ENCODE data around the gene C6orf89. TPM values are rescaled to one million over a fixed set of nuclear protein-coding genes. Genes with fewer than 3 reads are reported as not detected.
"Not testable (repeated sequence)": the region's sequence is repeated elsewhere in the genome, so short reads cannot be mapped to it uniquely, and the experiment has no call there.

C6orf89 gene
- polyA plus RNA-seq, 3 donors from 2014 or later, result 26.8 to 54.2 (median 43.8) TPM

DNA sequence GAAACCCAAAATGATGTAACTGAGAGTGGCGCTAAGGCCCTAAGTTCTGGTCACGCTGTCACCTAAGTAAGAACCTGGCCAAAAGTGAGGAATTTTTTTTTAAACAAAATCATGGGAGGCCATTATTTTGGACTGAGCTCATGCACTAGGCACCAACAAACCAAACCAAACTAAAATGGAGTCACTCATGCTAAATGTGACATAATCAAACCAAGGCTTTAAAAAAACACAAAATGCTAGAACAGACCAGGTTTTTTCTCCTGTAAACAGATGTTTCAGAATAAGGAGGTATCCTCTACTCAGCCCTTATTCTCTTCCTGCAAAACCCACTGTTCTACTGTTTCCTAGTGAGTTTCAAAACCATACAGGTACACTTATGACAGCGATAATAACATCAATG, 1.1 kb upstream of the C6orf89 start:
- Mint-ChIP-seq H3K4me3 (no peak overlapping the region), H3K9me3 (no peaks in the 10 kb centered on the region), H3K4me1 (peaks cover 30 to 42% of the 10 kb centered on the region in 2 donors), H3K27me3 (ENCODE audit: low read depth in 3 of 3) (peaks cover 0 to 5% (median 0%) of the 10 kb centered on the region in 3 donors), H3K36me3 (no peaks in the 10 kb centered on the region), H3K27ac (peak overlapping the region in 3 of 6 donors; percentile 60 to 94 (median 94))
- DNase-seq, result no peak

GRCh38 chr6:36886950-36887618, 1.3 kb downstream of the C6orf89 start:
- H3K4me1 Mint-ChIP-seq, result peaks cover 31 to 48% of the 10 kb centered on the region in 2 donors
- peak overlapping the region; percentile 88 to 92 (median 91) for H3K4me3 Mint-ChIP-seq

DNA sequence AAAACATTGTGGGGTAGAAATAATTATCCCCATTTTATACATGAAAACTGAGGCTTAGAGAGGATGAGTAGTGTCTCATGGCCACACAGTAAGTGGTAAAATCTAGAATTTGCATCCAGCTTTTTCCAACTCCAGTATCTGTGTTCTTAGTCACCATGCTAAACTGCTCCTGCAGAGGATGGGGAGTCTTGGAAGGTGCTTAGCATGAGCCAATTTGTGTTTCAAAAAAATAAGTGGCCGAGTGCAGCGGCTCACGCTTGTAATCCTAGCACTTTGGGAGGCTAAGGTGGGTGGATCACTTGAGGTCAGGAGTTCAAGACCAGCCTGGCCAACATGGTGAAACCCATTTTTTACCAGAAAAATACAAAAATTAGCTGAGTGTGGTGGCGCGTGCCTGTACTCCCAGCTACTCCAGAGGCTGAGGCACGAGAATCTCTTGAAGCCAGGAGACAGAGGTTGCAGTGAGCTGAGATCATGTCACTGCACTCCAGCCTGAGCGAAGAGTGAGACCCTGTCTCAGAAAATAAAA, 2.4 kb downstream of the C6orf89 start:
- no peaks in the 10 kb centered on the region for H3K36me3 Mint-ChIP-seq
- no peak for DNase-seq
- peak overlapping the region in 1 of 6 donors; percentile 48 for H3K27ac Mint-ChIP-seq
- peaks cover 0 to 5% (median 0%) of the 10 kb centered on the region in 3 donors for H3K27me3 Mint-ChIP-seq (ENCODE audit: low read depth in 3 of 3)
- H3K9me3 Mint-ChIP-seq, result no peaks in the 10 kb centered on the region
- peaks cover 31 to 48% of the 10 kb centered on the region in 2 donors for H3K4me1 Mint-ChIP-seq
- peak overlapping the region in 2 of 5 donors; percentile 1 to 9 for H3K4me3 Mint-ChIP-seq

More at GRCh38 chr6:36886950-36887618, 1.3 kb downstream of the C6orf89 start:
- no peak for DNase-seq
- Mint-ChIP-seq H3K27ac (peak overlapping the region in 5 of 6 donors; percentile 46 to 94 (median 90)), H3K36me3 (no peaks in the 10 kb centered on the region), H3K9me3 (no peaks in the 10 kb centered on the region), H3K27me3 (ENCODE audit: low read depth in 3 of 3) (peaks cover 0 to 5% (median 0%) of the 10 kb centered on the region in 3 donors)

DNA sequence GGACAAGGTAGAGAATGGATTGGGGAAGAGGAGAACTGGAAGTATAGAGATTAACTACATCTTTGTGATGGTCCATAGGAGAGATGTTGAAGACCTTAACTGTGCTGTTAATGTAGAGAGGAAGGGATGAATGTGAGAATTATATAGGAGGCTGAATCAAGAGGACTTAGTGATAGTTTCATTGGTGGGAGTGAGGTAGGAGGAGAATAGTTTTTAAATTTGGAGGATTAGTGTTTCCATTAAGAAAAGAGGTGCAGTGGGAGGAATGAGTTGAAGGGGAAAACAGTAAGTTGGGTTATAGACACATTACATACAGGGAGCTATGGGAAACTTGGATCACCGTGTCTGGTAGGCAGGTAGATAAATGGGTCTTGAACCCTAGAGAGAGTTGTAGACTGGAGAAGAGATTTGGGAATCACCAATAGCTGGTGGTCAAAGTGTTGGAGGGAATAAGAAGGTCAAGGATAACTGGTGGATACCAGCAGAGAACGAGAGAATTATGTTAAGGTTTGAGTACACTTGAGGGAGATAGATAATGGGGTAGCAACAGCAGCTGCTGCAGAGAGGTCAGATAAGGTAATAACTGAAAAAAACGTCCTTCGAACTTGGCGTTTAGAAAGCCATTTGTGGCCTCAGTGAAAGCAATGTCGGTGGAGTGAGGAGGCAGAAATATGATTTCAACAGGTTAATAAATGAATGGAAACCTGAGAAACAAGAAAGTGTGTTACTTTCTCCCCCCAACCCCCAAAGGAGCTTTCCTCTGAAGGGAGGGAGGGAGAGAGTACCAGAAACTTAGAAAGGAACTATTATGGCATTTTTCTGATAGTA, 3.1 kb downstream of the C6orf89 start:
- no peaks in the 10 kb centered on the region for H3K36me3 Mint-ChIP-seq

GRCh38 chr6:36890112-36890663, 4.4 kb downstream of the C6orf89 start:
- Mint-ChIP-seq H3K9me3 (no peaks in the 10 kb centered on the region), H3K27me3 (ENCODE audit: low read depth in 3 of 3) (peaks cover 0 to 5% (median 0%) of the 10 kb centered on the region in 3 donors), H3K27ac (peak overlapping the region in 1 of 6 donors; percentile 16), H3K4me3 (no peak overlapping the region), H3K36me3 (peaks cover 2 to 7% (median 5%) of the 10 kb centered on the region in 3 donors), H3K4me1 (peaks cover 29 to 49% of the 10 kb centered on the region in 2 donors)
- no peak for DNase-seq

More for the DNA sequence above, 3.1 kb downstream of the C6orf89 start:
- Mint-ChIP-seq H3K4me3 (no peak overlapping the region), H3K27ac (peak overlapping the region in 3 of 6 donors; percentile 6 to 45 (median 14)), H3K9me3 (no peaks in the 10 kb centered on the region), H3K27me3 (ENCODE audit: low read depth in 3 of 3) (peaks cover 0 to 5% (median 0%) of the 10 kb centered on the region in 3 donors), H3K4me1 (peaks cover 31 to 48% of the 10 kb centered on the region in 2 donors)
- no peak for DNase-seq

DNA sequence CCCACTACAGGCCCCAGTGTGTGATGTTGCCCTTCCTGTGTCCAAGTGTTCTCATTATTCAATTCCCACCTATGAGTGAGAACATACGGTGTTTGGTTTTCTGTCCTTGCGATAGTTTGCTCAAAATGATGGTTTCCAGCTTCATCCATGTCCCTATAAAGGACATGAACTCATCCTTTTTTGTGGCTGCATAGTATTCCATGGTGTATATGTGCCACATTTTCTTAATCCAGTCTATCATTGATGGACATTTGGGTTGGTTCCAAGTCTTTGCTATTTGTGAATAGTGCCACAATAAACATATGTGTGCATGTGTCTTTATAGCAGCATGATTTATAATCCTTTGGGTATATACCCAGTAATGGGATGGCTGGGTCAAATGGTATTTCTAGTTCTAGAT, 5.4 kb downstream of the C6orf89 start:
- peaks cover 22 to 49% of the 10 kb centered on the region in 2 donors for H3K4me1 Mint-ChIP-seq
- not testable (repeated sequence) for H3K4me3 Mint-ChIP-seq; H3K9me3 Mint-ChIP-seq; H3K27ac Mint-ChIP-seq; H3K36me3 Mint-ChIP-seq; H3K27me3 Mint-ChIP-seq (ENCODE audit: low read depth in 3 of 3); DNase-seq

DNA sequence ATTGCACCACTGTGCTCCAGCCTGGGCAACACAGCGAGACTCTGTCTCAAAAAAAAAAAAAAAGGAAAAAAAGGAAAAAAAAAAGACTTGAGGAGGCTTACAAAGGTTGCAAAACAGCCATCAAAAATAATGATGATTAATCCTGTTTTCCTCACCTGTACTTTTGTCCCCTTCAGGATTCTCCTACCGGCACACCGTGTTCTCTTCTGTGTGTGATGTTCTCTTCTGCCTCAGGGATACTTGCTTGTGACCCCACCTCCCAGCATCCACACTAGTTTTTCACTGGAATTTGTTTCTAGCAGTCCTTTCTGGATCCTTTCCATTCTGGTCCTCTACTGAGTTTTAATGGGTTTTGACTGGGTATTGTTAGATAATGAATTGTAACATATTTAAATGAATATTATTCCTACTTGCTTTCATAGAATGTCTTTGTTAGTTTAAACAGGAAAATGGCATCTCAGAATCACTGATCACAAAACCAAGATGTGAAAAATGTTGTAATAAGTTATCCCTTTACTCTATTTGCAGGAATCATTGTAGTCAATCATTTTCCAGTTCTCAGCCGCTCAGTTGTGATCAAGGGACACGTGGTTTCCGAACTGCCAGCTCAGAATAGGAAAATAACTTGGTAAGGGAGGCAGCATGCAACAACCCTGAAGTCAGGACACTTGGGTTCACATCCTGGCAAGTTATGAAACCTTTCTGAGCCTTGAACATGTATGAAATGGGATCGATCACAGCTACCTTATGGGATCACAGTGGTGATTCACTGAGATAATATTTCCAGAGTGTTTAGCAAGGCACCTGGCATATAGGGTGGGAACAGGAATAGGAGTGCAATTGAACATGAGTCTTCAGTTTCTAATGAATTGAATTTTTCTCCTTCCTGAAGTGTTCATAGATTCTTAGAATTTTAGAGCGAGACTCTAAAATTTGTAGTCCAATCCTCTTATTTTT, 8.5 kb downstream of the C6orf89 start:
- Mint-ChIP-seq H3K4me3 (no peak overlapping the region), H3K36me3 (peaks cover 10 to 14% (median 11%) of the 10 kb centered on the region in 3 donors), H3K27me3 (ENCODE audit: low read depth in 3 of 3) (peaks cover 0 to 2% (median 0%) of the 10 kb centered on the region in 3 donors), H3K27ac (peak overlapping the region in 1 of 6 donors; percentile 59), H3K9me3 (no peaks in the 10 kb centered on the region), H3K4me1 (peaks cover 5 to 22% of the 10 kb centered on the region in 2 donors)
- no peak for DNase-seq

DNA sequence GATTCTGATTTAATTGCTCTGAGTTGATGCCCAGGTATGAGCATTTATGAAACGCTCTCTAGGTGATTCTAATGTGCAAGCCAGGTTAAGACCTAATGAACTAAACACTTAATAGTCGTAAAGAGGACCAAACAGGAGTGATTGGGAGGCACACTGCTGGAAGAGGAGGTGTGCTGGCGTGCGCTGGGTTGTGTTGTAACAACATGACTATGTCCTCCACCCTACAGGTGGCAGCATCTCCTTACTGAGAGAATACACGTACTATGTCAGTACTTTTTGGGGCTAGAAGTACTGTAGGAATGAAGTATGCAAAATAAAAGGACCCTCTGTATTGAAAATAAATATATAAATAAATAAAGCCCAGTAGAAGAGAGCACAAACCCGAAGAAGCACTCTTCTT, 11.9 kb downstream of the C6orf89 start:
- Mint-ChIP-seq H3K27me3 (ENCODE audit: low read depth in 3 of 3) (peaks cover 0 to 2% (median 0%) of the 10 kb centered on the region in 3 donors), H3K4me3 (no peak overlapping the region), H3K27ac (no peak overlapping the region), H3K4me1 (peaks cover 4 to 17% of the 10 kb centered on the region in 2 donors), H3K9me3 (no peaks in the 10 kb centered on the region), H3K36me3 (peaks cover 19 to 26% (median 21%) of the 10 kb centered on the region in 3 donors)
- DNase-seq, result no peak

DNA sequence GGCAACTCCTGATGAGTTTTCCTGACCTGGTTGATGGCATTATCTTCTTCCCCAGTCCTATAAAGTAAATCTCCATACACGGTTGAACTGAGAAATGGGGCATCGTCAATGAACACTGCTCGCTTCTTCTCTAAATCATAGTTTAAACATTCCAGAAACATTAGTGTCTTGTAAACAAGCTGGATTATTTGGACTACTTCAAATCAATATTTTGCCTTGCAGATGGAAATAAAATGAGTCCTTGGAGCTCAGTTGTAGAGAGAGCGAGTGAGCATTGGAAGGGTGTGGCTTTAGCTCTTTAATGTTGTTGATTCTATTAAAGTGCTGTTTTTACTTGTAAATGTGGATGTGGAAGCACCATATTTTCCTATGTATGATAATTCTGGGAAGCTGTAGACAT, 18.4 kb downstream of the C6orf89 start:
- Mint-ChIP-seq H3K9me3 (no peaks in the 10 kb centered on the region), H3K27ac (no peak overlapping the region), H3K4me1 (peaks cover 0 to 4% of the 10 kb centered on the region in 2 donors), H3K27me3 (ENCODE audit: low read depth in 3 of 3) (no peaks in the 10 kb centered on the region), H3K4me3 (no peak overlapping the region), H3K36me3 (peaks cover 35 to 49% (median 43%) of the 10 kb centered on the region in 3 donors)
- no peak for DNase-seq

- Mint-ChIP-seq H3K27me3 (ENCODE audit: low read depth in 3 of 3) (no peaks in the 10 kb centered on the region), H3K27ac (no peak overlapping the region), H3K4me1 (no peaks in the 10 kb centered on the region), H3K36me3 (peaks cover 31 to 44% (median 38%) of the 10 kb centered on the region in 3 donors), H3K9me3 (no peaks in the 10 kb centered on the region), H3K4me3 (no peak overlapping the region)
- DNase-seq, result no peak
Measured at GRCh38 chr6:36904851-36905393, 19.2 kb downstream of the C6orf89 start.

DNA sequence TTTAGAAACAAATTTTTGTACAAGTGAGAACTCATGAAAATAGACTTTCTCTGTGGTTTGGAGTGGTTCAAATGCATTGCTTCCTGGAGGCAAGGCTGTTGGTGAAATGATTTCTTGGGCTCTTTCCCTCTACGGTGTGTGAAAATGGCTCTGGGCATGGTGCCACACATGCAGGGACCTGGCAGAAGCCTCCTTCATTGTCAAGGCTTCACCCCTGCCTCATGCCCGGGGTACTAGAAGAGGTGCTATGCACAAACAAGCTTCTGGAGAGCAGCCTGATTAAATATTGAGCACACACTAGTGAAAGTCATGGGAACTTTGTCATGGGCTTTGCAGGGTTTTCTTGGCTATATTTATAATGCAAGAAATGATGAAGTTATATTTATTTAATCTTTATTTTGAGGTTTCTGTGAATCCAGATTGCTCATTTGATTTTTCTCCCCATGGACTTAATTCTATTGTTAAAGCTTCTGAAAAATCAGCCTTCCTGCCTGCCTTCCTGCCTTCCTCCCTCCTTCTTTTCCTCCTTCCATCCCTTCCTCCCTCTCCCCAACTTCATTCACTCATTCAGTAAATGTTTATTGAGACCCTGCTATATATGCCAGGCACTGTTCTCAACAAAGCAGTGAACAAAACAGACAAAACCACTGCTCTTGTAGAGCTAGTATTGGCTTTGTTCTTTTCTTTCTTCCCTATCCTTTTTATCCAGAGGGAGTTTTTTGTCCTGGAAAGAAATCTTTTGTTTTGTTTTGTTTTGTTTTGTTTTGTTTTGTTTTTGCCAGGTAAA, 21.0 kb downstream of the C6orf89 start:
- no peak overlapping the region for H3K4me3 Mint-ChIP-seq
- H3K27me3 Mint-ChIP-seq (ENCODE audit: low read depth in 3 of 3), result no peaks in the 10 kb centered on the region
- H3K4me1 Mint-ChIP-seq, result peaks cover 4% of the 10 kb centered on the region in 2 donors
- H3K36me3 Mint-ChIP-seq, result peaks cover 31 to 44% (median 38%) of the 10 kb centered on the region in 3 donors
- DNase-seq, result no peak
- no peaks in the 10 kb centered on the region for H3K9me3 Mint-ChIP-seq
- H3K27ac Mint-ChIP-seq, result peak overlapping the region in 2 of 6 donors; percentile 24 to 63

DNA sequence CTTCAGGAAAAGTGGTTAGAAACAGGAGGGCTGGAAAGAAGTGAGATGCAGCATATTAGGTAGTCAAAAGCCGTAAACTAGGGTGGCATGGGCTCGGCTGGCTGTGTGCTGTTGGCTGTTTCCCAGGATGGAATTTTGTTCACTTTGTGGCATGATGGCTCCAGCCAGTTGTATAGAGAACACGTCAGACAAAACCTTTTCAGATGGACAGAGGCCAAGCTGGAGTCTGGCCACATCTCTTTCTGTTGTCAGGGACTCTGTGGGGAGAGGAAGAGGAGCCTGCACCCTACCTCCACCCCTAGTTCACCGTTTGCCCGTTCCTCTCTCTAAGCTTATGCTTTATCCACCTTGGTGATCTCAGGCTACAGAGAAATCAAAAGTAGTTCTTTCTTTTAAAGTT, 22.0 kb downstream of the C6orf89 start:
- Mint-ChIP-seq H3K4me3 (no peak overlapping the region), H3K4me1 (peaks cover 14 to 15% of the 10 kb centered on the region in 2 donors), H3K27me3 (ENCODE audit: low read depth in 3 of 3) (no peaks in the 10 kb centered on the region), H3K27ac (peak overlapping the region in 1 of 6 donors; percentile 76), H3K36me3 (peaks cover 23 to 33% (median 29%) of the 10 kb centered on the region in 3 donors), H3K9me3 (no peaks in the 10 kb centered on the region)
- DNase-seq, result no peak

Data from immature natural killer cell (primary cell).